Subcutaneous abdominal adipose tissue (tissue), 5 donors: ENCODE results near the gene DSG2.

ENCODE experiments used
- H3K27ac ChIP-seq: one replicate; pipeline ENCODE4 v1.7.0; 2013; ENCODE audit warnings: low read depth, mild to moderate bottlenecking, inconsistent platforms, low read length, moderate library complexity
- H3K27me3 ChIP-seq, 5 donors: one replicate each; pipeline ENCODE4 v1.7.0; 2013; ENCODE audit warnings: low read length in 5 of 5, inconsistent platforms in 1 of 5; ENCODE audit not compliant: control insufficient read depth in 5 of 5, insufficient read depth in 4 of 5
- H3K36me3 ChIP-seq, 5 donors: one replicate each; pipeline ENCODE4 v1.7.0; 2013; ENCODE audit warnings: low read length in 5 of 5; ENCODE audit not compliant: control insufficient read depth in 5 of 5, insufficient read depth in 5 of 5
- H3K4me1 ChIP-seq, 5 donors: one replicate each; pipeline ENCODE4 v1.7.0; 2013; ENCODE audit warnings: low read length in 5 of 5, mild to moderate bottlenecking in 3 of 5, moderate library complexity in 1 of 5; ENCODE audit not compliant: control insufficient read depth in 5 of 5, insufficient read depth in 5 of 5
- H3K4me3 ChIP-seq, 5 donors: one replicate each; pipeline ENCODE4 v1.7.0; 2013; ENCODE audit warnings: low read length in 5 of 5, low read depth in 1 of 5
- H3K9ac ChIP-seq, 5 donors: one replicate each; pipeline ENCODE4 v1.7.0; 2013; ENCODE audit warnings: low read length in 5 of 5, mild to moderate bottlenecking in 4 of 5, moderate library complexity in 3 of 5
- H3K9me3 ChIP-seq, 5 donors: one replicate each; pipeline ENCODE4 v1.7.0; 2013; ENCODE audit warnings: low read length in 5 of 5; ENCODE audit not compliant: control insufficient read depth in 5 of 5
- donor health status: healthy.
- donor health status: healthy.
- donor health status: healthy.
- donor health status: healthy.
- donor health status: healthy.

The DSG2 gene

GRCh38 chr18:31565782-31566512 lies 68.0 kb downstream of the DSG2 start:
- Histone ChIP-seq H3K36me3 (no peaks in the 10 kb centered on the region), H3K27me3 (no peaks in the 10 kb centered on the region), H3K4me1 (no peaks in the 10 kb centered on the region), H3K9ac (no peak overlapping the region), H3K4me3 (no peak overlapping the region), H3K27ac (no peak overlapping the region), H3K9me3 (no peaks in the 10 kb centered on the region)

- H3K36me3 ChIP-seq, result no peaks in the 10 kb centered on the region
- no peak overlapping the region for H3K4me3 ChIP-seq
- no peak overlapping the region for H3K27ac ChIP-seq
- no peak overlapping the region for H3K9ac ChIP-seq
- H3K4me1 ChIP-seq, result no peaks in the 10 kb centered on the region
- H3K27me3 ChIP-seq, result no peaks in the 10 kb centered on the region
- H3K9me3 ChIP-seq, result no peaks in the 10 kb centered on the region
Measured at GRCh38 chr18:31566576-31567306, 68.8 kb downstream of the DSG2 start.

- no peak overlapping the region for H3K4me3 ChIP-seq
- H3K36me3 ChIP-seq, result no peaks in the 10 kb centered on the region
- H3K27me3 ChIP-seq, result no peaks in the 10 kb centered on the region
- H3K27ac ChIP-seq, result no peak overlapping the region
- peaks cover 0 to 6% (median 0%) of the 10 kb centered on the region in 5 donors for H3K4me1 ChIP-seq
- H3K9me3 ChIP-seq, result no peaks in the 10 kb centered on the region
- no peak overlapping the region for H3K9ac ChIP-seq
Measured at GRCh38 chr18:31572368-31572767, 74.4 kb downstream of the DSG2 start.

GRCh38 chr18:31573051-31573450 lies 75.1 kb downstream of the DSG2 start:
- Histone ChIP-seq H3K27me3 (no peaks in the 10 kb centered on the region), H3K36me3 (no peaks in the 10 kb centered on the region), H3K4me1 (peaks cover 0 to 6% (median 0%) of the 10 kb centered on the region in 5 donors), H3K27ac (no peak overlapping the region), H3K4me3 (no peak overlapping the region), H3K9ac (no peak overlapping the region), H3K9me3 (no peaks in the 10 kb centered on the region)

GRCh38 chr18:31574359-31574758 lies 76.4 kb downstream of the DSG2 start:
- Histone ChIP-seq H3K4me3 (no peak overlapping the region), H3K27me3 (no peaks in the 10 kb centered on the region), H3K27ac (no peak overlapping the region), H3K9me3 (no peaks in the 10 kb centered on the region), H3K4me1 (peaks cover 0 to 6% (median 3%) of the 10 kb centered on the region in 5 donors), H3K9ac (no peak overlapping the region), H3K36me3 (no peaks in the 10 kb centered on the region)

- no peak overlapping the region for H3K4me3 ChIP-seq
- H3K9ac ChIP-seq, result no peak overlapping the region
- peaks cover 0 to 6% (median 3%) of the 10 kb centered on the region in 5 donors for H3K4me1 ChIP-seq
- H3K36me3 ChIP-seq, result no peaks in the 10 kb centered on the region
- H3K27ac ChIP-seq, result no peak overlapping the region
- no peaks in the 10 kb centered on the region for H3K9me3 ChIP-seq
- no peaks in the 10 kb centered on the region for H3K27me3 ChIP-seq
Measured at GRCh38 chr18:31575515-31576257, 77.7 kb downstream of the DSG2 start.

- H3K4me3 ChIP-seq, result no peak overlapping the region
- no peak overlapping the region for H3K27ac ChIP-seq
- H3K4me1 ChIP-seq, result peaks cover 0 to 6% (median 3%) of the 10 kb centered on the region in 5 donors
Measured at GRCh38 chr18:31576670-31577069, 78.7 kb downstream of the DSG2 start.

GRCh38 chr18:31577195-31577594 lies 79.2 kb downstream of the DSG2 start:
- no peak overlapping the region for H3K4me3 ChIP-seq
- H3K36me3 ChIP-seq, result no peaks in the 10 kb centered on the region
- H3K4me1 ChIP-seq, result peaks cover 0 to 6% (median 3%) of the 10 kb centered on the region in 5 donors
- H3K9me3 ChIP-seq, result no peaks in the 10 kb centered on the region
- H3K9ac ChIP-seq, result no peak overlapping the region
- no peak overlapping the region for H3K27ac ChIP-seq
- H3K27me3 ChIP-seq, result no peaks in the 10 kb centered on the region

More at GRCh38 chr18:31576670-31577069, 78.7 kb downstream of the DSG2 start:
- no peaks in the 10 kb centered on the region for H3K36me3 ChIP-seq
- no peaks in the 10 kb centered on the region for H3K9me3 ChIP-seq
- no peaks in the 10 kb centered on the region for H3K27me3 ChIP-seq
- no peak overlapping the region for H3K9ac ChIP-seq

GRCh38 chr18:31578126-31578525 lies 80.1 kb downstream of the DSG2 start:
- peaks cover 0 to 4% (median 1%) of the 10 kb centered on the region in 5 donors for H3K4me1 ChIP-seq
- no peaks in the 10 kb centered on the region for H3K36me3 ChIP-seq
- H3K27ac ChIP-seq, result no peak overlapping the region
- H3K4me3 ChIP-seq, result no peak overlapping the region
- H3K9ac ChIP-seq, result no peak overlapping the region
- H3K27me3 ChIP-seq, result no peaks in the 10 kb centered on the region
- H3K9me3 ChIP-seq, result no peaks in the 10 kb centered on the region

- peaks cover 0 to 4% (median 0%) of the 10 kb centered on the region in 5 donors for H3K4me1 ChIP-seq
- no peak overlapping the region for H3K27ac ChIP-seq
- no peaks in the 10 kb centered on the region for H3K36me3 ChIP-seq
- no peaks in the 10 kb centered on the region for H3K9me3 ChIP-seq
- H3K27me3 ChIP-seq, result no peaks in the 10 kb centered on the region
- no peak overlapping the region for H3K9ac ChIP-seq
- no peak overlapping the region for H3K4me3 ChIP-seq
Measured at GRCh38 chr18:31579375-31579774, 81.4 kb downstream of the DSG2 start.
